IgD-negative memory B cell (primary cell): ENCODE data around the gene OXT. TPM values are rescaled to one million over a fixed set of nuclear protein-coding genes. Genes with fewer than 3 reads are reported as not detected.

ENCODE experiments used
- H3K27ac Mint-ChIP-seq, 3 donors: one replicate each; pipeline ENCODE4 v1.8.0; 2020 to 2022; ENCODE audit warnings: mild to moderate bottlenecking in 3 of 3, mixed read lengths in 3 of 3, moderate library complexity in 1 of 3
- H3K27me3 Mint-ChIP-seq: one replicate; pipeline ENCODE4 v1.8.0; 2021; ENCODE audit warnings: mixed read lengths
- H3K36me3 Mint-ChIP-seq: one replicate; pipeline ENCODE4 v1.8.0; 2020; ENCODE audit warnings: mild to moderate bottlenecking, mixed read lengths
- H3K4me1 Mint-ChIP-seq, 3 donors: one replicate each; pipeline ENCODE4 v1.8.0; 2020 to 2022; ENCODE audit warnings: mixed read lengths in 3 of 3, mild to moderate bottlenecking in 1 of 3
- H3K4me3 Mint-ChIP-seq, 4 donors: one replicate each; pipeline ENCODE4 v1.8.0; 2020 to 2022; ENCODE audit warnings: mild to moderate bottlenecking in 4 of 4, mixed read lengths in 4 of 4, moderate library complexity in 3 of 4
- H3K9me3 Mint-ChIP-seq, 3 donors: one replicate each; pipeline ENCODE4 v1.8.0; 2020 to 2021; ENCODE audit warnings: mixed read lengths in 3 of 3, mild to moderate bottlenecking in 1 of 3
- polyA plus RNA-seq: library from polyadenylated mRNA; unstranded; fragments of 300-500 nt; fragmentation: Illumina TruSeq; gene quantifications from one replicate; pipeline ENCODE4 v1.2.3, GENCODE V29; 2021

OXT gene
- polyA plus RNA-seq, 1 donor from 2014 or later: 0.59 TPM

- Mint-ChIP-seq H3K4me1 (peaks cover 0 to 5% (median 3%) of the 10 kb centered on the region in 3 donors), H3K9me3 (peaks cover 0 to under 1% (median 0%) of the 10 kb centered on the region in 3 donors), H3K4me3 (no peak overlapping the region), H3K27me3 (peaks cover 40% of the 10 kb centered on the region), H3K27ac (no peak overlapping the region), H3K36me3 (no peaks in the 10 kb centered on the region)
These were observed 14.2 kb downstream of the OXT start for GRCh38 chr20:3085571-3086072.

DNA sequence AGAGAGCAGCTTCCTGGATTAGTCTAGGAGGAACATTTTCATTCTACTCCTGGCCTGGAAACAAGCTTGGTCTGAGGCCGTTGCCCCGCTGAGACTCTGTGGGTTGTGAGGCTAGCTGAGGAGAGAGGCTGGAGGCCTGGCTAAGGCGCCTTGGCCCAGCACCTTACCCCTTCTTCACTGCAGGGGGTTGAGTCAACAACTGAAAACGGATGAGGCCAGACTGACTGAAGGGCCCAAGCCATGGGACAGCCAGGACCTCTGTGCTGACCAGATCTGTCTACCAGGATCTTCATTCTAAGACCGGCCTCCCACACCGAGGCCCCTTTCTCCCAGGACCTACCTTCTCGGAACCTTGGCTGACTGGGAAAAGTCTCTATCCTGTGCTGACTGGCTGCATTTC is 16.6 kb downstream of the OXT start:
- Mint-ChIP-seq H3K4me3 (no peak overlapping the region), H3K9me3 (peaks cover 0 to 2% (median 0%) of the 10 kb centered on the region in 3 donors), H3K27ac (peak overlapping the region in 1 of 3 donors; percentile 0), H3K4me1 (peaks cover 4 to 9% (median 7%) of the 10 kb centered on the region in 3 donors), H3K27me3 (peaks cover 35% of the 10 kb centered on the region), H3K36me3 (peaks cover 2% of the 10 kb centered on the region)

GRCh38 chr20:3090565-3090964 is 19.1 kb downstream of the OXT start:
- peaks cover 2% of the 10 kb centered on the region for H3K36me3 Mint-ChIP-seq
- no peak overlapping the region for H3K4me3 Mint-ChIP-seq
- H3K27ac Mint-ChIP-seq: no peak overlapping the region
- peaks cover 9 to 11% (median 9%) of the 10 kb centered on the region in 3 donors for H3K4me1 Mint-ChIP-seq
- H3K9me3 Mint-ChIP-seq: peaks cover 0 to 2% (median 0%) of the 10 kb centered on the region in 3 donors
- H3K27me3 Mint-ChIP-seq: peaks cover 17% of the 10 kb centered on the region

DNA sequence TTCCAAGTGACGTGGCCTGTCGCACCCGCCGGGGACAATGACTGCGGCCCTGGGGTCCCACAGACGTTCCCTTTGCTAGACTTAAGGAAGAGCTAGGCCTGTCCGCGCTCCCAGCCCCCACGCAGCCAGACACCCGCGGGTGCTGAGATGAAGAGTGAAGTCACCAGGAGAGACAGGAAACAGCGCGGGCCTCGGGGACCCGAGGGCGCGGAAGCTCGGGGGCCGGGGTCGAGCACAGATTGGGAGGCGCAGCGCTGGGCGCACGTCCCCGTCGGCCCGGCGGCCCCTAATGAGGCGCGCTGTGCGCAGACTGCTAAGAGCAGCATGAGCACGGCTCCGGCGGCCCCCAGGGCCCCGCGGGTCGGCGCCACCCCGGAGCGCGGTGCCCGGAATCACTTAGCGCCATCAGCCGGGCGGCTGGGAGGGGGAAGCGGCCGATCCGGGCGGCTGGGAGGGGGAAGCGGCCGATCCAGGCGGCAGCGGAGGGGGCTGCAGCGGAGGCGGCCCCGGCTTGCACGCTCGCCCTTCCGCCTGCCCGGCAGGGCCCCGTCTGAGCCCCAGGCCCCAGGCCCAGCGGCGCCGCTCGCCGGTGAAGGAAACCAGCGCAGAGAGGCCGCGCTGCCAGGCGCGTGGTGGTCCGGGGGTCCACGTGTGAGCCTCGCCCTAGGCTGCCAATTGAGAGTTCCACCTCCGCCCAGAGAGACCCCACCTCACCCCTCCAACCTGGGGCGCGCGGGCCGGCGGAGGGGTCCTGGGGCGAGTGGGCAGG is 21.4 kb downstream of the OXT start:
- H3K4me3 Mint-ChIP-seq: peak overlapping the region; percentile 77 to 97 (median 90)
- peaks cover 17% of the 10 kb centered on the region for H3K27me3 Mint-ChIP-seq
- H3K9me3 Mint-ChIP-seq: peaks cover 0 to 2% (median 0%) of the 10 kb centered on the region in 3 donors
- peak overlapping the region; percentile 88 to 94 (median 89) for H3K27ac Mint-ChIP-seq
- H3K36me3 Mint-ChIP-seq: peaks cover 2% of the 10 kb centered on the region
- H3K4me1 Mint-ChIP-seq: peaks cover 9 to 11% (median 9%) of the 10 kb centered on the region in 3 donors

DNA sequence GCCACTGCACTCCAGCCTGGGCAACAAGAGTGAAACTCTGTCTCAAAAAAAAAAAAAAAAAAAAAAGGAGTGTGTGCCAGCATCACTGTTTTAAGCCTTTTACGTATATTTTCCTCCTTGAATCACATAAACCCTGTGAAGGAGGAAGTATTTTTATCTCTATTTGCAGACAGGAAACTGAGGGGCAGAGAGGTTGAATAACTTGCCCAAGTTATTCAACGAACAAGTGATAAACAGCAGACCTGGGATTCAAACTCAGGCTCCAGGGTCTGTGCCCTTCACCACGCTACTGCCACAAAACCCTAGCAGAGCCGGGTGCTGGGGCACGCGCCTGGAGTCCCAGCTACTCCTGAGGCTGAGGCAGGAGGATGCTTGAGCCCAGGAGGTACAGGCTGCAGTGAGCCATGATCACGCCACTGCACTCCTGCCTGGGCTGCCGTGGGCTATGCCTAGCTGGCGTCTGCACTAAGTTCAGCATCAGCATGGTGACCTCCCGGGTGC is 22.5 kb downstream of the OXT start:
- Mint-ChIP-seq H3K27me3 (peaks cover 15% of the 10 kb centered on the region), H3K36me3 (peaks cover 2% of the 10 kb centered on the region), H3K4me3 (peak overlapping the region in 3 of 4 donors; percentile 16 to 93 (median 73)), H3K27ac (peak overlapping the region; percentile 82 to 89 (median 88)), H3K9me3 (peaks cover 0 to 2% (median 0%) of the 10 kb centered on the region in 3 donors), H3K4me1 (peaks cover 9 to 11% (median 9%) of the 10 kb centered on the region in 3 donors)

- H3K27me3 Mint-ChIP-seq: peaks cover 14% of the 10 kb centered on the region
- H3K4me3 Mint-ChIP-seq: peak overlapping the region in 1 of 4 donors; percentile 69
- H3K36me3 Mint-ChIP-seq: peaks cover 2% of the 10 kb centered on the region
- H3K4me1 Mint-ChIP-seq: peaks cover 9 to 11% (median 9%) of the 10 kb centered on the region in 3 donors
- H3K9me3 Mint-ChIP-seq: peaks cover 0 to 2% (median 0%) of the 10 kb centered on the region in 3 donors
- peak overlapping the region in 1 of 3 donors; percentile 39 for H3K27ac Mint-ChIP-seq
These were observed 23.6 kb downstream of the OXT start for GRCh38 chr20:3094848-3095629.

DNA sequence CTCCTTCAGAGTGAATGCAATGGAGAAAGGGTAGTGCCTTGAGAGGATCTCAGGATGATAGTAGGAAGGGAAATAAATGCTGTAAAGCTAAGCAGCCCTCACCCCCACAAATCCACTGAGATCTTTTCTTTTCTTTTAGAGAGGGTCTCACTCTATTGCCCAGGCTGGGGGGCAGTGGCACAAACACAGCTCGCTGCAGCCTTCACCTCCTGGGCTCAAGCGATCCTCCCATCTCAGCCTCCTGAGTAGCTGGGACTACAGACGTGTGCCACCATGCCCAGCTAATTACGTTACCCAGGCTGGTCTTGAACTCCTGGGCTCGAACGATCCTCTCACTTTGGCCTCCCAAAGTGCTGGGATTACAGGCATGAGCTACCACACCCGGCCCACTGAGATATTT is 29.1 kb downstream of the OXT start:
- Mint-ChIP-seq H3K27me3 (peaks cover 4% of the 10 kb centered on the region), H3K9me3 (no peaks in the 10 kb centered on the region), H3K27ac (no peak overlapping the region), H3K4me3 (no peak overlapping the region), H3K4me1 (peaks cover 2 to 8% (median 5%) of the 10 kb centered on the region in 3 donors), H3K36me3 (no peaks in the 10 kb centered on the region)

DNA sequence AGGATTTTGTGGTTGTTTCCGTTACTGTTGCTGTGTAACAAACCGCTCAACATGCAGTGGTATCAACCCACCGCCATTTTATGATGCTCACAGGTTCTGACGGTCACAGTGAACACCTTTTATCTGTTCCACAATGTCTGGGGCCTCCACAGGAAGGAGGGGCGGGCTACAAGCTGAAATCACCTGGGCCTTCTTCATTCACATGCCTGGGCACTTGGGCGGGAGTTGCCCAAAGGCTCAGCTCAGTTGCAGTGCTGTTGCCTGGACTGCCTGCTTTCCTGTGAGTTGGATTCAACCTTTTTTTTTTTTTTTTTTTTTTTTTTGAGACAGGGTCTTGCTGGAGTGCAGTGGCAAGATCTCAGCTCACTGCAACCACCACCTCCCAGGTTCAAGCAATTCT is 29.8 kb downstream of the OXT start:
- Mint-ChIP-seq H3K4me1 (peaks cover 2 to 8% (median 5%) of the 10 kb centered on the region in 3 donors), H3K27ac (no peak overlapping the region), H3K4me3 (no peak overlapping the region), H3K9me3 (no peaks in the 10 kb centered on the region), H3K36me3 (no peaks in the 10 kb centered on the region), H3K27me3 (peaks cover 4% of the 10 kb centered on the region)

- Mint-ChIP-seq H3K9me3 (no peaks in the 10 kb centered on the region), H3K4me3 (no peak overlapping the region), H3K36me3 (no peaks in the 10 kb centered on the region), H3K27me3 (peaks cover 4% of the 10 kb centered on the region), H3K4me1 (peaks cover 2 to 8% (median 5%) of the 10 kb centered on the region in 3 donors), H3K27ac (peak overlapping the region in 2 of 3 donors; percentile 1 to 78)
These were observed 30.5 kb downstream of the OXT start for GRCh38 chr20:3101737-3102574.

DNA sequence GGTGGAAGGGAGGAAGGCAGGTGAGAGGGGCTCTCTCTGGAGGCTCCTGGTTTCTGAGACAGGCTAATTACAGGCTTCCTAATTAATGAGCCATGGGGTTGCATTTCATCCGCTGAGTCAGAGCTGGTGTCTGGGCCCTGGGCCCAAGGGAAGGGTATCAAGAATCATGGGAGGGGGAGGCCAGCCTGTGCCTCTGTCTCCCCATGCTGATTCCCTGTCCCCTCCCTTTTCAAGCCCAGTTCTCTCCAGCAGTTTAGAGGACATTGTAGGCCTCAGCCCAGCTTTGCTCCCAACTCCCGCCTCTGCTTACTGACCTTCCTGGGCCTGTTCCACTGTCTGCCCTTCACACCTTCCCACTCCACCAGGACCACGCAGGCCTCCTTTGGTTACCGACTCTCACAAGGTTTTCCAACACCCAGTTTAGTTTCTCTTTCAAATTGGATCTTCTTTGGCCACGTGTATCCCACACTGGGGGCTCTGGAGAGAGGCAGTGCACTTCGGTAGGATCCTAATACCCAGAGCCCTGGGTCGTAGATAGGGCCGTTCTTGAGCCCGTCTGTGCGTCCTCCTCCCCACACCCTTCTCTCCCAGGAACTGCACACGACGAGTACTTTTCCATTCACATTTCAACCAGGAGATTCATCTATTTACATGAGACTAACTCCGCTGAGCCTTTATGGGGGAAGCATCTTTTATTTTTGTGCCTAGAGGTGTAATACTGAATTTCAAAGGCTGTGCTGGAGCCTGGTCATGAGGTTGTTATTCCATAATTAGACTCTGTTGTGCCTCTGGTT is 31.4 kb downstream of the OXT start:
- Mint-ChIP-seq H3K4me3 (no peak overlapping the region), H3K4me1 (peaks cover 2 to 8% (median 5%) of the 10 kb centered on the region in 3 donors), H3K27ac (peak overlapping the region in 1 of 3 donors; percentile 1), H3K9me3 (no peaks in the 10 kb centered on the region), H3K36me3 (peaks cover 3% of the 10 kb centered on the region), H3K27me3 (peaks cover 4% of the 10 kb centered on the region)

DNA sequence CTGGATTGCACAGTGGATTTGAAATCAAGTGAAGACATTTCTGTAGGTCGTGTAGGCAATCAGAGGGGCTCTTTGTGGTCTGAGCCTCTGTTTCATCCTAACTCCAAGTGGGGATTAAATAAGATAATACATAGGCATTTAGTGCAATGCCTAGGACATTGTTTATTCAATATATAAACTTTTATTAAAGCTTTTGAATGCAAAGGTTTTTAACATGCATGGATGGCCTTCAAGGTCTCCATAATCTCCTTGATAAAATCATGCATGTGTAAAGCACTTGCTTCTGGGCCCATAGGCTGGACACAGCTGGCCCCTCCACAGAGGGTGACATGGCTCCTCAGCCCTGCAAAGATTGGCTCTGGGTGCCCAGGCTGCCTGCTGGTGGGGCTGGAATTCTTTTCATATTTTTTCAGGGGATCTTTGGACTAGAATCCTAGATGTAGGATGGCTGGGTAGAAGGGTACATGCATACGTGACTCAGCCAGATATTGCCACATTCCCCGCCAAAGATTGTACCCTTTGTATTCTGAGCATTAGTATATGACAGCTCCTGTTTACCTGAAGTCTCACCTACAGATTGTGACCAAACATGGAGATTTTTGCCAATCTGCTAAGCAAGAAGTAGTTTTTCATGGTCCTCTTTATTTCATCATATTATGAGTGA is 32.1 kb downstream of the OXT start:
- Mint-ChIP-seq H3K9me3 (no peaks in the 10 kb centered on the region), H3K36me3 (peaks cover 3% of the 10 kb centered on the region), H3K27ac (no peak overlapping the region), H3K4me1 (peaks cover 2 to 8% (median 5%) of the 10 kb centered on the region in 3 donors), H3K4me3 (no peak overlapping the region), H3K27me3 (peaks cover 4% of the 10 kb centered on the region)

DNA sequence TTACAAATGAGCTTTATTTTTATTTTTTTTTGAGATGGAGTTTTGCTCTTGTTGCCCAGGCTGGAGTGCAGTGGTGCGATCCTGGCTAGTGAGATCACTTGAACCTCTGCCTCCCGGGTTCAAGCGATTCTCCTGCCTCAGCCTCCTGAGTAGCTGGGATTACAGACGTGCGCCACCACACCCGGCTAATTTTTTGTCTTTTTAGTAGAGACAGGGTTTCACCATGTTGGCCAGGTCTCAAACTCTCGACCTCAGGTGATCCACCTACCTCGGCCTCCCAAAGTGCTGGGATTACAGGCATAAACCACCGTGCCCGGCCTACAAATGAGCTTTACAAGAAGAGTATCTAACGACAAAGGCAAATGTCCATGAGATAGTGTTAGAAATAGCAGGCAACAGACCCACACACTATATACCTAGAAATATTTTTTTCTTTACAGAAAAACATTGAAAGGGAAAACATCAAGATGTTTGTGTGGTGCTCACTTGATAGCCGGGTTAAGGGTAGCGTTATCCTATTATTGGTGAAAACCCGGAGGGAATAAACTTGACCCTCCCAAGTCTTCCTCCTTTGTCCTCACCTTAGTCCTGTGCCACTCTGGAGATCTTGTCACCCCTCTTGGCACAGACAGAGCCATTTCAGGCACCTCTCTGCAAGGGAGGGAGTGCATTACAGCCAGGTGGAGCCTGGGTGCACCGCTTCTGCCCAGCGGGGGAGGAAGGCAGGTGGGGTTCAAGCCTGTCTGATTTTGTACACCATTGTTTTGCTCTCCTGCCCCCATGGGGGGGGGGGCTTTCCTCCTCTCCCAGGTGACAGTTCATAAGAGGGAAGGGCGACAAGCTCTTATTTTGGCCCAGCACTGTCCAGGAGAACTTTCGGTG is 34.1 kb downstream of the OXT start:
- Mint-ChIP-seq H3K9me3 (no peaks in the 10 kb centered on the region), H3K36me3 (peaks cover 3% of the 10 kb centered on the region), H3K27me3 (no peaks in the 10 kb centered on the region), H3K27ac (peak overlapping the region in 1 of 3 donors; percentile 57), H3K4me1 (peaks cover 2 to 8% (median 5%) of the 10 kb centered on the region in 3 donors), H3K4me3 (no peak overlapping the region)
